Naive thymus-derived CD8-positive, alpha-beta T cell (primary cell): ENCODE results near the gene DIP2C. TPM values are rescaled to one million over a fixed set of nuclear protein-coding genes. Genes with fewer than 3 reads are reported as not detected.
A peak's percentile ranks its signal among the peaks of the same experiment; 100 is the strongest.

Experiments
- ATAC-seq, 2 donors: fragments of 150-1000 bp; cut with Tn5 transposase in 1 of 2; sonication (Bioruptor Pico), chemical (Tn5 transposase) in 1 of 2; 1 replicate in 1 of 2; 2 replicates in 1 of 2; pipeline ENCODE4 v1.10.0; 2021; ENCODE audit warnings: mild to moderate bottlenecking in 2 of 2, moderate library complexity in 2 of 2
- POLR2A ChIA-PET: fragments of 350-600 bp; sonication (Branson Sonifier 250); formaldehyde crosslinking; loops from one replicate; lab custom pipeline; 2021; ENCODE audit warnings: antibody characterized with exemption; lab: Charles Lee
- DNase-seq, 10 donors: peaks; one replicate each; pipeline versions ENCODE4 v3.0.0 to v3.0.0-alpha.2; 2020 to 2022
- H3K27ac Mint-ChIP-seq, 10 donors: one replicate each; pipeline ENCODE4 v1.8.0; 2020 to 2022; ENCODE audit warnings: mild to moderate bottlenecking in 10 of 10, mixed read lengths in 10 of 10, moderate library complexity in 4 of 10, inconsistent platforms in 1 of 10
- H3K27me3 Mint-ChIP-seq, 5 donors: one replicate each; pipeline ENCODE4 v1.8.0; 2021 to 2022; ENCODE audit warnings: mixed read lengths in 5 of 5
- H3K36me3 Mint-ChIP-seq, 3 donors: one replicate each; pipeline ENCODE4 v1.8.0; 2020 to 2022; ENCODE audit warnings: mixed read lengths in 3 of 3, mild to moderate bottlenecking in 2 of 3, inconsistent platforms in 1 of 3
- H3K4me1 Mint-ChIP-seq, 4 donors: one replicate each; pipeline ENCODE4 v1.8.0; 2021 to 2022; ENCODE audit warnings: mixed read lengths in 4 of 4
- H3K4me3 Mint-ChIP-seq, 10 donors: one replicate each; pipeline ENCODE4 v1.8.0; 2020 to 2022; ENCODE audit warnings: mild to moderate bottlenecking in 10 of 10, mixed read lengths in 10 of 10, moderate library complexity in 6 of 10, inconsistent platforms in 1 of 10
- H3K9me3 Mint-ChIP-seq, 9 donors: one replicate each; pipeline ENCODE4 v1.8.0; 2020 to 2022; ENCODE audit warnings: mixed read lengths in 9 of 9, mild to moderate bottlenecking in 3 of 9, inconsistent platforms in 1 of 9, moderate library complexity in 1 of 9
- polyA plus RNA-seq, 3 donors: library from polyadenylated mRNA; unstranded; fragments of 300-500 nt; fragmentation: Illumina TruSeq; gene quantifications; one replicate each; pipeline ENCODE4 v1.2.3, GENCODE V29; 2021
- total RNA-seq, 8 experiments: library from RNA in 2 of 8; stranded (reverse) in 2 of 8; gene quantifications; one replicate each; pipeline ENCODE4 v1.2.3 and lab custom pipeline; 2021 to 2026

Gene DIP2C
- total and polyA plus RNA-seq, 5 experiments from 2014 or later = 0.32 to 3.9 (median 1.2) TPM

DNA sequence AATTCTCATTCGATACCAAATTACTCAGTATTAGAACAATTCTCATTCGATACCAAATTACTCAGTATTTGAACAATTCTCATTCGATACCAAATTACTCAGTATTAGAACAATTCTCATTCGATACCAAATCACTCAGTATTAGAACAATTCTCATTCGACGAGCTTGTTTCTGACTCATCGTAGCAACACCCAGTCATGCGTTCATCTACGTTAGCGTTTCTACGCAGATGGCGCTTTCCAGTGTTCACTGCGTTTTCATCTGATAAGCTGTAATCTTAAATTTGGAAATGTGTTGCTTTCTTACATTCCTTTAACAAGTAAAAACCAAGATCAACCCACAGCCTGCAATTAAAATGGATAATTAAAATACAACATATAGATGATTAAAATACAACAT lies 277.9 kb downstream of the DIP2C start:
- H3K9me3 Mint-ChIP-seq = no peaks in the 10 kb centered on the region
- H3K27me3 Mint-ChIP-seq = peaks cover 0 to 3% (median 0%) of the 10 kb centered on the region in 5 donors
- POLR2A ChIA-PET = no interaction called here
- H3K36me3 Mint-ChIP-seq = peaks cover 8 to 37% (median 17%) of the 10 kb centered on the region in 3 donors
- peaks cover 0 to 3% (median 0%) of the 10 kb centered on the region in 4 donors for H3K4me1 Mint-ChIP-seq
- DNase-seq (no peak), ATAC-seq (no peak)
- H3K27ac Mint-ChIP-seq = no peak overlapping the region
- H3K4me3 Mint-ChIP-seq = no peak overlapping the region

DNA sequence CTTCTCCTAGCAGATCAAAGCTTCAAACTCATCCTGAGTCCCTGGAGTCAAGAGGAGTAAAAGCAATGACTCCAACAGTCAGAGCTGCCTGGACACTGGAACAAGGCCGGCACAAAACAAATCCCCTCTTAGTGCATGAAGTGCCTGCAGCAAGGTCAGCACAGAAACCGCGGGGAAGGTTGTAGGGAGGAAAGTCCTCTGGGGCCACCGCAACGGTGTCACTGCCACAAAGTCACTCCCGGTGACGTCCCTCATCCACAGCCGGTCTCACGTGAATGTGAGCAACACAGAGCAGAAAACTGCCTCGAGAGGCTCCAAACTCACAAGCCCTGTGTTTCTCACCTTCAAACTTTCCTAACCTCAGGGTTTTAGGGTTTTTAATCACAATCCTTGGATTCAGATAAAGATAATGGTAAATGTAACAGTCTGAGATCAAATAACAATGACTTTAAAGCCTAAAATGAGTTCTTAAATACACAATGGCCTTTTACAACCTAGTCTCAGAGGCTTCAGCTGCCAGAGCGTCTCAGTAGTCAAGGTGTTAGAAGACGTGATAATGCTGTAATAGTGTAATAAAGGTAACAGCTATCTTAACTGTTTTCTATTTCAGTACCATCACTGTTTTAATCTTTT lies 279.9 kb downstream of the DIP2C start:
- H3K27ac Mint-ChIP-seq = peak overlapping the region in 1 of 10 donors; percentile 43
- ATAC-seq (no peak), DNase-seq (no peak)
- peaks cover 8 to 49% (median 14%) of the 10 kb centered on the region in 3 donors for H3K36me3 Mint-ChIP-seq
- peaks cover 0 to 3% (median 0%) of the 10 kb centered on the region in 4 donors for H3K4me1 Mint-ChIP-seq
- POLR2A ChIA-PET = no interaction called here
- peaks cover 0 to 3% (median 0%) of the 10 kb centered on the region in 5 donors for H3K27me3 Mint-ChIP-seq
- no peaks in the 10 kb centered on the region for H3K9me3 Mint-ChIP-seq
- H3K4me3 Mint-ChIP-seq = no peak overlapping the region

DNA sequence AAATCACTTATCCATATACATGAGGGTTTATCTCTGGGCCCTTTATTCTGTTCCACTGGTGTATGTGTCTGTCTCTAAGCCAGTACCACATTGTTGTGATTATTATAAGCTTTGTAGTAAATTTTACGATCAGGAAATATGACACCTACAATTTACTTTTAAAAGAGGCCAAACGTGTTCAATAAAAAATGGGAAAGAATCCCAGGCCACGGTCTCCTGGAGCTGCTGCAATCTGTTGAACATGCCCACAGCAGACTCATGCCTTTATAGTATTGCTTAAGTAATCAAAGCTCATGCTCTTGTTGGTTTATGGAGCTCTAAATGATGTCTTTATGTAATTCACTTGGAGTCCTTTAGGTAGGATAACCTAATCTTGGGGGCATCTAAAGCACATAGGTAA lies 281.2 kb downstream of the DIP2C start:
- H3K27me3 Mint-ChIP-seq = peaks cover 0 to 3% (median 0%) of the 10 kb centered on the region in 5 donors
- H3K4me3 Mint-ChIP-seq = no peak overlapping the region
- ATAC-seq = no peak
- DNase-seq = no peak
- POLR2A ChIA-PET = no interaction called here
- peaks cover 0 to 3% (median 0%) of the 10 kb centered on the region in 4 donors for H3K4me1 Mint-ChIP-seq
- peaks cover 8 to 47% (median 12%) of the 10 kb centered on the region in 3 donors for H3K36me3 Mint-ChIP-seq
- peak overlapping the region in 1 of 10 donors; percentile 37 for H3K27ac Mint-ChIP-seq
- no peaks in the 10 kb centered on the region for H3K9me3 Mint-ChIP-seq

DNA sequence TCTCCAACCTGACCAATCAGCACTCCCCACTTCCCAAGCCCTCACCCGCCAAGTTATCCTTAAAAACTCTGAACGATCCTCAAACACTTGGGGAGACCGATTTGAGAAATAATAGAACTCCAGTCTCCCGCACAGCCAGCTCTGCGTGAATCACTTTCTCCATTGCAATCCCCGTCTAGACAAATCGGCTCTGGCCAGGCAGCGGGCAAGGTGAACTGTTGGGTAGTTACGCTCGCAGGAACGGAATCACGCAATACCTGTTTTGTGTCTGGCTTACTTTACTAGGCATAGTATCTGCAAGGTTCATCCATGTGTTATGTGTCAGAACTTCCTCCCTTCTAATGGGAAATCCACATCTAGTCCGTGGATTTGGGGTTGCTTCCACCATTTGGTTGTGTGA lies 282.5 kb downstream of the DIP2C start:
- POLR2A ChIA-PET = no interaction called here
- ATAC-seq (no peak), DNase-seq (no peak)
- Mint-ChIP-seq H3K27me3 (peaks cover 0 to 2% (median 0%) of the 10 kb centered on the region in 5 donors), H3K27ac (no peak overlapping the region), H3K9me3 (no peaks in the 10 kb centered on the region), H3K36me3 (peaks cover 8 to 43% (median 9%) of the 10 kb centered on the region in 3 donors), H3K4me1 (peaks cover 0 to 3% (median 0%) of the 10 kb centered on the region in 4 donors), H3K4me3 (no peak overlapping the region)

DNA sequence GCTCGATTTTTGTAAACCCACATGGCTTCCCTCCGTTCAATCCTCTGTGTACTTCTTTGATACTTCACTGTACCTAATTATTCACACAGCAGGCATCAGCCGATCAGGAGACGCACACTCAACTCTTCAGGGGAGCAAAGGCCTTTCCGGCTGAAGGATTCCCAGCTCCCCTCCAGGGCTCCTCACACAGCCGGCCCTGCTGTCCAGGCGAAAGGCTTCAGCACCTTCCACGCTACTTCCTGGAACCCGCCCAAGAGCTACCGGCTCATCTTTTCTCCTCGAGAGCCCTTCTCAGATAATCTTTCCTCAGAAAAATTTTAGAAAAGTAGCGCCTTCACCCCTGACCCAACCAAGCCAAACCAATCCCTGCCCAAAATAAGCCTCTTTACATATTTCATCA lies 283.8 kb downstream of the DIP2C start:
- POLR2A ChIA-PET = interaction anchor here (0.6 kb wide), 1 partner anchor 63 kb away, joined by 3 read pairs; no protein-coding TSS in a partner anchor
- DNase-seq (no peak), ATAC-seq (no peak)
- Mint-ChIP-seq H3K9me3 (no peaks in the 10 kb centered on the region), H3K4me1 (no peaks in the 10 kb centered on the region), H3K4me3 (no peak overlapping the region), H3K36me3 (peaks cover 8 to 43% (median 9%) of the 10 kb centered on the region in 3 donors), H3K27me3 (peaks cover 0 to 2% (median 0%) of the 10 kb centered on the region in 5 donors), H3K27ac (no peak overlapping the region)

DNA sequence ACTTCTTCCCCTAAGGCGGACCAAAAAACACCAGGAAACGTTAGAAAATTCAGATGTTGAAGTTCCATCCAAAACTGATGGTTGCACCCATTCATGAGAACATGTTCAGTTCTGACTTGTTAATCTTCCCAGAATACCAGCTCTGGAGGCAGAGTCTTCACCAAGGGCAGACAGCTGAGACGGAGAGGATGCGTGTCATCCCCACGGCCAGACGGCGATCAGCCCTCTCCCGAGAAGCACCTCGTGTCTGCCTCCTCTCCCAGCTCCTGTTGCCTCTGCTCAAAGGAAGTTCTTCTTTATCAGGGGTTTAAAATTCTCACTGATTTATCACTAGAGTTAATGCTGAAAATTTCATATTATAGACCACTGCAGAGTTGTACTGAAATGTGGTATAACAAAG lies 284.5 kb downstream of the DIP2C start:
- POLR2A ChIA-PET = no interaction called here
- Mint-ChIP-seq H3K4me3 (no peak overlapping the region), H3K36me3 (peaks cover 8 to 39% (median 9%) of the 10 kb centered on the region in 3 donors), H3K9me3 (no peaks in the 10 kb centered on the region), H3K27ac (no peak overlapping the region), H3K4me1 (no peaks in the 10 kb centered on the region), H3K27me3 (peaks cover 0 to 2% (median 0%) of the 10 kb centered on the region in 5 donors)
- no peak for DNase-seq
- no peak for ATAC-seq

DNA sequence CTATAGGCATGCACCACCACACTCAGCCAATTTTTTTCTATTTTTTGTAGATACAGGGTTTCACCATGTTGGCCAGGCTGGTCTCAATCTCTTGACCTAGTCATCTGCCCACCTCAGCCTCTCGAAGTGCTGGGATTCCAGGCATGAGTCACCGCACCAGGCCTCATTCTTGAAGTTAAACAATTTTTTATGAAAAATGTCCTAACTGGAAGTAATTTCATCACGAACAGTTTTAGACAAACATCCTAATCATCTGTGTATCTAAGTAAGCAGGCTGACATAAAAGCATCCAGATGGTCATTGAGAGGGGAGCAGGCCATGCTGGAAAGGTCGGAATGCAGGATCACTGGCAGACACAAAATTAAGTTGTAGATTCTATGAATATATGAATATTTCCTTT lies 285.1 kb downstream of the DIP2C start:
- POLR2A ChIA-PET = interaction anchor here (0.7 kb wide), 1 partner anchor 170 kb away, joined by 3 read pairs; no protein-coding TSS in a partner anchor
- Mint-ChIP-seq H3K27me3 (peaks cover 0 to 2% (median 0%) of the 10 kb centered on the region in 5 donors), H3K9me3 (no peaks in the 10 kb centered on the region), H3K36me3 (peaks cover 8 to 37% (median 9%) of the 10 kb centered on the region in 3 donors), H3K27ac (no peak overlapping the region), H3K4me3 (no peak overlapping the region), H3K4me1 (no peaks in the 10 kb centered on the region)
- no peak for DNase-seq
- ATAC-seq = no peak

DNA sequence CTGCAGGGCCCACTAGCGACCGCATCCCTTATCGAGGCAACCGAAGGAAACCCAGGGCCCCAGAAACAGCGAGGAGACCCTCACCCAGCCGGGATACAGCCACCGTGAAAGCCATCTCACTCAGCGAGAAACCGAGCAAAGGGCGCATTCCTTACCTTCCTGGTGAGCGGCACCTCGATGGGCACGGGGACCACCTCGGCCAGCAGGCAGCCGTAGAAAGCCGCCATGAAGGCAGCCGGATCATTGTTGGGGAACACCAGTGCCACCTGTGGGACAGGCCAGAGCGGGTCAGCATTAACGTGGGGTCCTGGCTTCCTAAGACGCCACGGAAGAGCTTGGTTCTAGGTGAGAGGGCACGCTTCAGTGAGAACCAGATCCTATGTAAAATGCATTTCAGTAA lies 290.5 kb downstream of the DIP2C start:
- ATAC-seq (no peak), DNase-seq (no peak)
- Mint-ChIP-seq H3K27me3 (no peaks in the 10 kb centered on the region), H3K9me3 (no peaks in the 10 kb centered on the region), H3K27ac (peak overlapping the region in 1 of 10 donors; percentile 22), H3K4me3 (no peak overlapping the region), H3K36me3 (peaks cover 0 to 1% (median 0%) of the 10 kb centered on the region in 3 donors), H3K4me1 (peaks cover 0 to 10% (median 7%) of the 10 kb centered on the region in 4 donors)
- POLR2A ChIA-PET = no interaction called here

DNA sequence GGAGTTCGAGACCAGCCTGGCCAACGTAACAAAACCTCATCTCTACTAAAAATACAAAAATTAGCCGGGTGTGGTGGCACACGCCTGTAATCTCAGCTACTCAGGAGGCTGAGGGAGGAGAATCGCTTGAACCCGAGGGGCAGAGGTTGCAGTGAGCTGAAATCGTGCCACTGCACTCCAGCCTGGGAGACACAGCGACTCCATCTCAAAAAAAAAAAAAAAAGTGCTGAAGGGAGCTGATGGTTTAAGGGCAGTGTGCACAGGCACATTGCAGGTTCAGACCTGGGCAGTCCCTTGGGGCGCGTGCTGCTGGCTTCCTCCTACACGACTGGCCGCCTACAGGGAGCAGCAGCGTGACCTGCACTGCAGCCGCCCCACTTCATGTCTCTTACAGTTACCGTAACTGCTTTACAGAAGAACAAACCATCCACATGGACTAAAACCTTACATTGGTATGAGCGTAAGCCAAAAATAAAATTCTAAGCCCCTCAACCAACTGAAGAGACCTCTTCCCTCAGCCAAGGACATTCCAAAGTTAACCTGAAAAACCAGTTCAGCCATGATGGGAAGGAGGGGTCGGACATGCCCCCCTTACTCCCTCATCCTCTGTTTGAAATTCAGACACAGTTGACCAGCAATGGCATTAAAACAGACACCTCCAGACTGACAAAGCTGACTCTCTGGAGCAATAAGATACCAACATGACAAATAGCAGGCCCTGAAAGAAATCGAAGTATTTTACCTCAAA lies 292.0 kb downstream of the DIP2C start:
- POLR2A ChIA-PET = no interaction called here
- no peak overlapping the region for H3K4me3 Mint-ChIP-seq
- no peaks in the 10 kb centered on the region for H3K36me3 Mint-ChIP-seq
- H3K4me1 Mint-ChIP-seq = peaks cover 2 to 12% (median 7%) of the 10 kb centered on the region in 4 donors
- H3K27me3 Mint-ChIP-seq = peaks cover 0 to 2% (median 0%) of the 10 kb centered on the region in 5 donors
- DNase-seq = no peak
- H3K27ac Mint-ChIP-seq = no peak overlapping the region
- no peaks in the 10 kb centered on the region for H3K9me3 Mint-ChIP-seq
- no peak for ATAC-seq

DNA sequence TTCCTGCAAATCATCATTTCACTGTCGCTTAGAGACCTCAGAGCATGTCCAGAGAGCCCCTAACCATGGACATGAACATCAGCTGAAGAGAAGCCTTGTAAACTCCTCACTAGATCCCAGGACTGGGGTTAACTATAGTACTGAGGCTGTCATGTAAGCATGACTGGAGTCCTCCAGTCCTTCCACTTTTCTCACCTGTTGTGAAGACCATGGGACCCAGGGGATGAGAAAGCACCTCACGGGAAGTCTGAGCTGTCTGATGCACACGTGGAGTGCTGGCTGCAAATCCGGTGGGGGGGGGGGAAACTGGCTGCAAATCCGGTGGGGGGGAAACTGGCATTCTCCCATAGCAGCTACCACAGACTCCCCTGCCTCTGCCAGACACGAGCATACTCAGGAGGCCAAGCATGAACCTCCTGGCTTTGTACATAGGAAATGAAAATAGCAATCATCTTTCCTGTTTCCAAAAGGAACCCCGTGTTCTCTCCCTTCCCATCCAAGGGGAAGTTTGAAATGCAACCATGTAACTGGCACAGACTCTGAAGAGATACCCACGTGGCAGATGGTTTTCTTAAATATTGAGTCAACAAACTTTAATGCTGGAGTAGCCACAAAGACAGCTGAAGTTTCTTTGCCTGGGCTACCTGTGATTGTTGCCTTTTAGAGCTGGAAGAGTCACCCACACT lies 292.8 kb downstream of the DIP2C start:
- Mint-ChIP-seq H3K4me3 (no peak overlapping the region), H3K27me3 (peaks cover 0 to 2% (median 0%) of the 10 kb centered on the region in 5 donors), H3K9me3 (no peaks in the 10 kb centered on the region), H3K27ac (peak overlapping the region in 1 of 10 donors; percentile 15), H3K4me1 (peaks cover 2 to 12% (median 7%) of the 10 kb centered on the region in 4 donors), H3K36me3 (no peaks in the 10 kb centered on the region)
- DNase-seq (no peak), ATAC-seq (no peak)
- POLR2A ChIA-PET = interaction anchor here (0.5 kb wide), 1 partner anchor 779 kb away, joined by 3 read pairs; no protein-coding TSS in a partner anchor

DNA sequence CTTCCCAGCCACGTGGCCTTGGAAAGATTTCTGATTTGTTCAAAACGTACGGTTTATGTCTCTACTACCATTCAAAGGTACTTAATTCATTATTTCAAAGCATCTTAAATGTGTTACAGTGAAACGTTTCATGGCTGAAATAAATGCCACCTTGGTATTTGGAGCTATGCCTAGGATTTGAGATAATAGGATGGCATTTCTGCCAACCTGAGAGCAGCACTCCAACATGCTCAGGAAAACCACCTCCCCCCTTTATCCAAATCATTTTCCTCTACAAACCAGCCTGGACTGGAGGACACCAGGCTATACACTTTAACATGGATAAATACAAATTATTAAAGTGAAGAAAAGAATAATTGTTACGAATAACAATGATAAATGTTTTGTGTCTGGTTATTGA lies 293.4 kb downstream of the DIP2C start:
- peak overlapping the region in 1 of 10 donors; percentile 27 for H3K27ac Mint-ChIP-seq

DNA sequence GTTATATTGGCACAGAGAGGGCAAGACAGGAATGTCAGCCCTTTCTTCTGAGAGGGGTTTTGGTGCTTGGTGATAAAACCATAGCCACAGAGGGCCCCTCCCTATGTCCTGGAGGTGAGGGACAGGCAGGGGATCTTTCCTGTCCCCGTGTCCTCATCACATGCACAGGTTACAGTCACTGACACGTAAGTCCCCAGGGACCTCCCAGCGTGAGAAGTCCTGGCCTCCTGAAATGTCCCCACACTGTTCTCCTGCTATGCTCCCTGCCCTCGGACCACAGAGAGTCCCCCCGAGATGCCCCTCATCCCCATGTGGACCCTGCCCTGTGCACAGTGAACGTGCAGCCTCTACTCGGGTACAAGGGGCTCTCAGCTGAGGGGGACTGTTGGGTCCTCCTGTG lies 293.8 kb downstream of the DIP2C start:
- H3K9me3 Mint-ChIP-seq = no peaks in the 10 kb centered on the region
- ATAC-seq (no peak), DNase-seq (no peak)
- peaks cover 0 to 2% (median 0%) of the 10 kb centered on the region in 5 donors for H3K27me3 Mint-ChIP-seq
- no peaks in the 10 kb centered on the region for H3K36me3 Mint-ChIP-seq
- no peak overlapping the region for H3K4me3 Mint-ChIP-seq
- H3K27ac Mint-ChIP-seq = peak overlapping the region in 1 of 10 donors; percentile 27
- H3K4me1 Mint-ChIP-seq = peaks cover 2 to 12% (median 7%) of the 10 kb centered on the region in 4 donors
- POLR2A ChIA-PET = no interaction called here

More for the DNA sequence above, 293.4 kb downstream of the DIP2C start:
- DNase-seq (no peak), ATAC-seq (no peak)
- peaks cover 0 to 2% (median 0%) of the 10 kb centered on the region in 5 donors for H3K27me3 Mint-ChIP-seq
- H3K4me1 Mint-ChIP-seq = peaks cover 2 to 12% (median 7%) of the 10 kb centered on the region in 4 donors
- H3K36me3 Mint-ChIP-seq = no peaks in the 10 kb centered on the region
- H3K4me3 Mint-ChIP-seq = no peak overlapping the region
- H3K9me3 Mint-ChIP-seq = no peaks in the 10 kb centered on the region
- POLR2A ChIA-PET = no interaction called here
